CD4-positive, alpha-beta T cell (primary cell): ENCODE data around the gene CSF2RB. TPM values are rescaled to one million over a fixed set of nuclear protein-coding genes. Genes with fewer than 3 reads are reported as not detected.

Source experiments
- ATAC-seq: fragments of 200-7000 bp; cut with Tn5 transposase; one replicate; pipeline ENCODE4 v1.10.0; 2022; ENCODE audit warnings: mild to moderate bottlenecking; ENCODE audit not compliant: poor library complexity
- CTCF ChIA-PET: fragments of 350-600 bp; sonication (Branson Sonifier 250); formaldehyde crosslinking; loops from one replicate; lab custom pipeline; 2021; ENCODE audit warnings: antibody characterized with exemption, inconsistent platforms; lab: Charles Lee
- POLR2A ChIA-PET: fragments of 350-600 bp; sonication (Branson Sonifier 250); formaldehyde crosslinking; loops from one replicate; lab custom pipeline; 2021; ENCODE audit warnings: antibody characterized with exemption, inconsistent platforms; lab: Charles Lee
- DNase-seq, 14 experiments: peaks; one replicate each; pipeline ENCODE4 v3.0.0-alpha.2; 2013 to 2020; ENCODE audit warnings: mixed read lengths in 2 of 14
- H3K27ac ChIP-seq, 2 donors: one replicate each; pipeline versions ENCODE4 v1.5.1 to v1.7.0; 2013; ENCODE audit warnings: low read length in 2 of 2, low read depth in 1 of 2, mild to moderate bottlenecking in 1 of 2
- H3K27me3 ChIP-seq, 2 experiments: 1 replicate in 1 of 2; 2 replicates in 1 of 2; pipeline versions ENCODE4 v1.6.1 to v1.7.0; 2013; ENCODE audit warnings: low read length in 2 of 2, control low read depth in 1 of 2, mild to moderate bottlenecking in 1 of 2, moderate library complexity in 1 of 2; ENCODE audit not compliant: insufficient read depth in 2 of 2, control insufficient read depth in 1 of 2
- H3K36me3 ChIP-seq: one replicate; pipeline ENCODE4 v1.6.1; 2013; ENCODE audit warnings: low read length, control low read depth; ENCODE audit not compliant: insufficient read depth
- H3K4me1 ChIP-seq: one replicate; pipeline ENCODE4 v1.6.1; 2013; ENCODE audit warnings: low read length, control low read depth; ENCODE audit not compliant: insufficient read depth
- H3K4me3 ChIP-seq: one replicate; pipeline ENCODE4 v1.5.1; 2013; ENCODE audit warnings: mild to moderate bottlenecking, low read length, moderate library complexity
- H3K9me3 ChIP-seq, 2 experiments: 1 replicate in 1 of 2; 2 replicates in 1 of 2; pipeline versions ENCODE4 v1.6.1 to v1.7.0; 2013; ENCODE audit warnings: low read length in 2 of 2, mild to moderate bottlenecking in 2 of 2, control low read depth in 1 of 2, moderate library complexity in 1 of 2; ENCODE audit not compliant: control insufficient read depth in 1 of 2, insufficient read depth in 1 of 2
- H3K27ac Mint-ChIP-seq: one replicate; pipeline ENCODE4 v1.8.0; 2020; ENCODE audit warnings: mixed read lengths
- H3K27me3 Mint-ChIP-seq: one replicate; pipeline ENCODE4 v1.8.0; 2021; ENCODE audit warnings: mixed read lengths
- H3K36me3 Mint-ChIP-seq: one replicate; pipeline ENCODE4 v1.8.0; 2021; ENCODE audit warnings: low read depth, mixed read lengths
- H3K4me1 Mint-ChIP-seq: one replicate; pipeline ENCODE4 v1.8.0; 2021; ENCODE audit warnings: low read depth, mixed read lengths
- H3K4me3 Mint-ChIP-seq: one replicate; pipeline ENCODE4 v1.8.0; 2020; ENCODE audit warnings: mild to moderate bottlenecking, mixed read lengths
- H3K9me3 Mint-ChIP-seq: one replicate; pipeline ENCODE4 v1.8.0; 2020; ENCODE audit warnings: mixed read lengths
- intact Hi-C, 2 experiments: fragments of 100-400 bp; cut with DNase I in 1 of 2; cut with micrococcal nuclease in 1 of 2; formaldehyde crosslinking; loops; one replicate each; pipeline versions ENCODE4 v1.15.1 to v1.9.0; 2023 to 2025; cut with DNase I, micrococcal nuclease
- total RNA-seq, 174 experiments: library from RNA in 2 of 174; stranded (reverse) in 2 of 174; gene quantifications; one replicate each; pipeline ENCODE4 v1.2.3 and lab custom pipeline; 2021 to 2026
- TF ChIP-seq, protein P1 (sequence below): fragments of 200-600 bp; IDR thresholded peaks from one replicate; pipeline ENCODE4 v1.8.0; 2022; ENCODE audit warnings: antibody characterized with exemption, mild to moderate bottlenecking

Gene CSF2RB
- total RNA-seq, 2 experiments from 2014 or later: 1.5 TPM

DNA sequence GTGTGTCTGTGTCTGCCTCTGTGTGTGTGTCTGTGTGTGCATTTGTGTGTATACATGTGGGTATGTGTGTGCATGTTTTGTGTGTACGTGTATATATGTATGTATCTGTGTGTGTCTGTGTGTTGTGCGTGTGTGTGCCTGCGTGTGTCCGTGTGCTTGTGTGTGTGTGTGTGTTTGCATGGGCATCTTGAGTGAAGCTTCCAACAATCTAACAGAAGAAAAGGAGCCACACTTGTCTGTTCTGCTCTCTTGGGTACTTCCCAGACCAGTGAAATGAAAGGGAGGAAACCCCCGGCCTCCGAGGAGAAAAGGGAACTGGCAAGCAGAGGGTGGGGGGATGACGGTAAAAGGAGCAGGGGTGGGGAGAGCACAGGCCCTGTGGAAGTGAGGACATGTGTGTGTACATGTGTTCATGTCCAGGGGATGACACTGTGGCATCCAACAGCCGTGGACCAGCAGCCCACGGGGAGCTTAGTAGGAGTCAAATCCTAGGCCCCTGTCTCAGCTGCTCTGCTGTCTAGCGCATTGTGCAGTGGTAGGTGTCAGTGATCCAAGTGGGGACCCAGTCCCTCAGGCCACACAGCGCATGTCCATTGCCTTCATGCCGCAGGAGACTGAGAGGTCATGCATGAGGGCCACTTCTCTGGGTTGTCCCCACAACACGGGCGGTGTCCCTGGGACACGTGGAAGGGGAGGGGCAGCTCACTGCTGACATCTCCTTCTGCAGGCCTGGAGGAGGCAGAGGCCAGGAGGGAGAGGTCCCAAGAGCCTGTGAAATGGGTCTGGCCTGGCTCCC is 8.1 kb downstream of the CSF2RB start:
- H3K4me3 Mint-ChIP-seq: no peak overlapping the region
- peaks cover 0 to 9% of the 10 kb centered on the region in 2 experiments for H3K27me3 ChIP-seq
- H3K9me3 ChIP-seq: no peaks in the 10 kb centered on the region
- no peak overlapping the region for H3K27ac ChIP-seq
- CTCF ChIA-PET: no interaction called here
- no peaks in the 10 kb centered on the region for H3K4me1 ChIP-seq
- H3K36me3 Mint-ChIP-seq: no peaks in the 10 kb centered on the region
- no peak for ATAC-seq
- H3K9me3 Mint-ChIP-seq: no peaks in the 10 kb centered on the region
- POLR2A ChIA-PET: no interaction called here
- H3K27me3 Mint-ChIP-seq: peaks cover 34% of the 10 kb centered on the region
- H3K4me3 ChIP-seq: no peak overlapping the region
- H3K4me1 Mint-ChIP-seq: no peaks in the 10 kb centered on the region
- no peak overlapping the region for H3K27ac Mint-ChIP-seq
- intact Hi-C loops: no loop called here
- TF ChIP-seq, protein P1, sequence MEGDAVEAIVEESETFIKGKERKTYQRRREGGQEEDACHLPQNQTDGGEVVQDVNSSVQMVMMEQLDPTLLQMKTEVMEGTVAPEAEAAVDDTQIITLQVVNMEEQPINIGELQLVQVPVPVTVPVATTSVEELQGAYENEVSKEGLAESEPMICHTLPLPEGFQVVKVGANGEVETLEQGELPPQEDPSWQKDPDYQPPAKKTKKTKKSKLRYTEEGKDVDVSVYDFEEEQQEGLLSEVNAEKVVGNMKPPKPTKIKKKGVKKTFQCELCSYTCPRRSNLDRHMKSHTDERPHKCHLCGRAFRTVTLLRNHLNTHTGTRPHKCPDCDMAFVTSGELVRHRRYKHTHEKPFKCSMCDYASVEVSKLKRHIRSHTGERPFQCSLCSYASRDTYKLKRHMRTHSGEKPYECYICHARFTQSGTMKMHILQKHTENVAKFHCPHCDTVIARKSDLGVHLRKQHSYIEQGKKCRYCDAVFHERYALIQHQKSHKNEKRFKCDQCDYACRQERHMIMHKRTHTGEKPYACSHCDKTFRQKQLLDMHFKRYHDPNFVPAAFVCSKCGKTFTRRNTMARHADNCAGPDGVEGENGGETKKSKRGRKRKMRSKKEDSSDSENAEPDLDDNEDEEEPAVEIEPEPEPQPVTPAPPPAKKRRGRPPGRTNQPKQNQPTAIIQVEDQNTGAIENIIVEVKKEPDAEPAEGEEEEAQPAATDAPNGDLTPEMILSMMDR: no peak
- peak in 3 of 14 experiments; percentile 17 to 71 (median 64) for DNase-seq
- H3K36me3 ChIP-seq: no peaks in the 10 kb centered on the region

DNA sequence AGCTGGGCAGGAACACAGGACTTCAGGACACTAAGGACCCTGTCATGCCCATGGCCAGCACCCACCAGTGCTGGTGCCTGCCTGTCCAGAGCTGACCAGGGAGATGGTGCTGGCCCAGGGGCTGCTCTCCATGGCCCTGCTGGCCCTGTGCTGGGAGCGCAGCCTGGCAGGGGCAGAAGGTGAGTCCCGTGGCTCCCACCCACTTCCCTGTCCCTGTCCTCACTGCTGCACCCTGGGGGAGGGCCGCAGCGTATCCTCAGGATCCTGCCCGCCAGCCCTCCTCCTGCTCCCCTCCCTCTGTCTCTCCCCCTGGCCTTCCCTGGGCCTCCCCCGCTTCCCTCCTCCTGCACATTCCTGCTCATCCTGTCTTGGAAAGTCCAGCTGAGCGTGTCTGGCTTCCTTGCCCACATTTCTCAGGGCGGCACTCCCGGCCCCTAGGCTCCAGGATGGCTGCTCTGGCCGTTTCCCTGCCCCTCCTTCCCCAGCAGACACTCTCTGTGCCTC is 8.7 kb downstream of the CSF2RB start:
- no peak overlapping the region for H3K27ac ChIP-seq
- H3K9me3 ChIP-seq: no peaks in the 10 kb centered on the region
- H3K4me3 ChIP-seq: no peak overlapping the region
- Mint-ChIP-seq H3K9me3 (no peaks in the 10 kb centered on the region), H3K36me3 (no peaks in the 10 kb centered on the region), H3K4me3 (no peak overlapping the region), H3K4me1 (no peaks in the 10 kb centered on the region), H3K27ac (no peak overlapping the region), H3K27me3 (peaks cover 31% of the 10 kb centered on the region)
- H3K36me3 ChIP-seq: no peaks in the 10 kb centered on the region
- TF ChIP-seq, protein P1: no peak
- ATAC-seq (no peak), DNase-seq (no peak)
- no peaks in the 10 kb centered on the region for H3K4me1 ChIP-seq
- H3K27me3 ChIP-seq: peaks cover 0 to 10% of the 10 kb centered on the region in 2 experiments
- POLR2A ChIA-PET: no interaction called here
- CTCF ChIA-PET: no interaction called here
- intact Hi-C loops: no loop called here

DNA sequence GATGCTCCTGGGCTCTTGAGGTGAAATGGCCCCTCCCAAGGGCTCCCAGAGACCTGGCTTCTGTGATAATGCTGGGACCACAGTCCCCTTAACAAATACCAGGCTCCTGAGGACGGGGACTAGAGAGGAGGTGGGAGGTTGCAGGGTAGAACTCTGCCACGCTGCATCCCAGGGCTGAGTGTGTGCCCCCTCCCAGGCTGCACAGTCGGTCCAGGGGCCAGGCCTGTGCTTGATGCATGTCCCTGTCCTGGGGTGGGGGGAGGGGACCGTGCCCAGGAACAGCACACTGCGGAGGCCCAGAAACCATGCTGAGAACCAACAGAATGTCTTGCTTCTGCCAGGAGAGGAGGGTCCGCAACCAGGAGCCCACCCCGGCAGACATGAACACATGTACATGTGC is 9.3 kb downstream of the CSF2RB start:
- ChIA-PET POLR2A (no interaction called here), CTCF (no interaction called here)
- no peaks in the 10 kb centered on the region for H3K9me3 ChIP-seq
- DNase-seq: no peak
- Mint-ChIP-seq H3K36me3 (no peaks in the 10 kb centered on the region), H3K4me3 (no peak overlapping the region), H3K27ac (no peak overlapping the region), H3K27me3 (peaks cover 29% of the 10 kb centered on the region), H3K9me3 (no peaks in the 10 kb centered on the region), H3K4me1 (no peaks in the 10 kb centered on the region)
- TF ChIP-seq, protein P1: no peak
- no peaks in the 10 kb centered on the region for H3K4me1 ChIP-seq
- H3K27me3 ChIP-seq: peaks cover 0 to 10% of the 10 kb centered on the region in 2 experiments
- ATAC-seq: no peak
- H3K27ac ChIP-seq: no peak overlapping the region
- H3K36me3 ChIP-seq: no peaks in the 10 kb centered on the region
- H3K4me3 ChIP-seq: no peak overlapping the region
- intact Hi-C loops: no loop called here
